ENCODE measurements around the gene NBAS. TPM values are rescaled to one million over a fixed set of nuclear protein-coding genes. Genes with fewer than 3 reads are reported as not detected.

NBAS gene
- total and polyA plus RNA-seq, 10 of the 15 experiments (the other 5 are each of a cell fraction or from before 2014, with no cell fraction given): 4.3 to 32.7 (median 20.8) TPM

DNA sequence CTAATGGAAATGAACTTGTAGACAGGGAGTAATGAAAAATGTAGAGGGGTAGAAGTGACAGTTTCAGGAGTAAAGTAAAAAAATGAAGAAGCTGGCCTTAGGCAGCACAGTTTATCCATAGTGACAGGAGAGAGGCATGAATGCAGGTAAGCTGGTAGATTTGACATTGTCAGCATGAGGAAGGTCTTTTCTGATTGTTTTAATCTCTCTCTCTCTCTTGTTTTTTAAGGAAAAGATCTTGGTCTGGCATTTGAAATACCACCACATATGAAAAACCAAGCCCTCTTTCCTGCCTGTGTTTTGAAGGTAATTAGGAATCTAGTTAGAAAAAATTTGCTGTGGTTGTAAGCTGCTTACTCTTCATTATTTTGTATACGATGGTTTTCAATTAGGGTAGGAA, 44.6 kb upstream of the NBAS start:
- POLR2A ChIA-PET: no interaction called here
- in situ Hi-C loops (cut with MboI) (no loop called here), intact Hi-C loops (cut with micrococcal nuclease; ENCODE audit: unreplicated experiment) (no loop called here)
- no peak overlapping the region for H3K9ac ChIP-seq (ENCODE audit: control insufficient read depth, insufficient read depth, low read length)
- no peak overlapping the region for H2AFZ ChIP-seq (ENCODE audit: control insufficient read depth, low read depth, low read length)
- ATAC-seq: no peak
- no peak overlapping the region for H3K4me3 ChIP-seq
- CTCF ChIA-PET: no interaction called here
- RAD21 ChIA-PET (ENCODE audit: unreplicated experiment): no interaction called here
- no peaks in the 10 kb centered on the region for H3K9me3 ChIP-seq (replicated peaks; ENCODE audit: control insufficient read depth, insufficient read depth, low read length)
- SMC1A ChIA-PET (ENCODE audit: uncharacterized antibody, unreplicated experiment): no interaction called here
- H3K27me3 ChIP-seq (replicated peaks in 1 of 2; ENCODE audit: control insufficient read depth in 2 of 2, insufficient read depth in 2 of 2, low read length in 1 of 2): no peaks in the 10 kb centered on the region
- no peak for FAIRE-seq
- no peaks in the 10 kb centered on the region for H3K79me2 ChIP-seq (ENCODE audit: control insufficient read depth, insufficient read depth, low read length)
- H3K4me2 ChIP-seq (ENCODE audit: control insufficient read depth, insufficient read depth): no peak overlapping the region
- H3K36me3 ChIP-seq (ENCODE audit: control insufficient read depth in 2 of 2, insufficient read depth in 2 of 2, low read length in 1 of 2): peaks cover 16 to 25% of the 10 kb centered on the region in 2 experiments
- no peak for DNase-seq (ENCODE audit: low read depth, low spot score)
- H3K27ac ChIP-seq (ENCODE audit: control insufficient read depth, insufficient read depth): no peak overlapping the region
- no peaks in the 10 kb centered on the region for H4K20me1 ChIP-seq (ENCODE audit: control insufficient read depth, insufficient read depth)
- WGBS (ENCODE audit: insufficient coverage, insufficient replicate concordance, low lambda C conversion rate, missing lambda C conversion rate): 100% methylated on average over 1 of the region's 1 CpG
- BruUV-seq (replicated peaks): no TSS peak
- H3K4me1 ChIP-seq (ENCODE audit: control insufficient read depth, insufficient read depth, low read length): no peaks in the 10 kb centered on the region
- TF ChIP-seq IKZF1 (conservative IDR thresholded peaks at IDR 0.05) (no peak), NFYA (IDR thresholded peaks at IDR 0.05; ENCODE audit: borderline replicate concordance, low read depth, low read length) (no peak), YBX1 (IDR thresholded peaks at IDR 0.05) (no peak), YY1 (IDR thresholded peaks at IDR 0.05; ENCODE audit: low read depth, low read length) (no peak), SUPT20H (IDR thresholded peaks at IDR 0.05; ENCODE audit: borderline replicate concordance, control insufficient read depth, low read depth, low read length) (no peak), WRNIP1 (IDR thresholded peaks at IDR 0.05; ENCODE audit: borderline replicate concordance, low read depth, low read length) (no peak), POLR2AphosphoS5 (IDR thresholded peaks at IDR 0.05; ENCODE audit: low read length) (no peak), RAD51 (IDR thresholded peaks at IDR 0.05) (no peak), IRF4 (IDR thresholded peaks at IDR 0.05; ENCODE audit: low read depth, low read length) (no peak), BCL11A (IDR thresholded peaks at IDR 0.05; ENCODE audit: low read depth, low read length) (no peak), EGR1 (IDR thresholded peaks at IDR 0.05; ENCODE audit: borderline replicate concordance in 1 of 2, low read depth in 2 of 2, low read length in 2 of 2) (no peak), TARDBP (IDR thresholded peaks at IDR 0.05; ENCODE audit: borderline replicate concordance) (no peak), RELA (IDR thresholded peaks at IDR 0.05; ENCODE audit: borderline replicate concordance, partially characterized antibody) (no peak), ZSCAN29 (IDR thresholded peaks at IDR 0.05) (no peak), RUNX3 (IDR thresholded peaks at IDR 0.05; ENCODE audit: low read length) (no peak)
- TF ChIP-seq, protein P1, sequence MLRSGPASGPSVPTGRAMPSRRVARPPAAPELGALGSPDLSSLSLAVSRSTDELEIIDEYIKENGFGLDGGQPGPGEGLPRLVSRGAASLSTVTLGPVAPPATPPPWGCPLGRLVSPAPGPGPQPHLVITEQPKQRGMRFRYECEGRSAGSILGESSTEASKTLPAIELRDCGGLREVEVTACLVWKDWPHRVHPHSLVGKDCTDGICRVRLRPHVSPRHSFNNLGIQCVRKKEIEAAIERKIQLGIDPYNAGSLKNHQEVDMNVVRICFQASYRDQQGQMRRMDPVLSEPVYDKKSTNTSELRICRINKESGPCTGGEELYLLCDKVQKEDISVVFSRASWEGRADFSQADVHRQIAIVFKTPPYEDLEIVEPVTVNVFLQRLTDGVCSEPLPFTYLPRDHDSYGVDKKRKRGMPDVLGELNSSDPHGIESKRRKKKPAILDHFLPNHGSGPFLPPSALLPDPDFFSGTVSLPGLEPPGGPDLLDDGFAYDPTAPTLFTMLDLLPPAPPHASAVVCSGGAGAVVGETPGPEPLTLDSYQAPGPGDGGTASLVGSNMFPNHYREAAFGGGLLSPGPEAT (IDR thresholded peaks at IDR 0.05; ENCODE audit: low read depth): no peak
- TF ChIP-seq, protein P2, sequence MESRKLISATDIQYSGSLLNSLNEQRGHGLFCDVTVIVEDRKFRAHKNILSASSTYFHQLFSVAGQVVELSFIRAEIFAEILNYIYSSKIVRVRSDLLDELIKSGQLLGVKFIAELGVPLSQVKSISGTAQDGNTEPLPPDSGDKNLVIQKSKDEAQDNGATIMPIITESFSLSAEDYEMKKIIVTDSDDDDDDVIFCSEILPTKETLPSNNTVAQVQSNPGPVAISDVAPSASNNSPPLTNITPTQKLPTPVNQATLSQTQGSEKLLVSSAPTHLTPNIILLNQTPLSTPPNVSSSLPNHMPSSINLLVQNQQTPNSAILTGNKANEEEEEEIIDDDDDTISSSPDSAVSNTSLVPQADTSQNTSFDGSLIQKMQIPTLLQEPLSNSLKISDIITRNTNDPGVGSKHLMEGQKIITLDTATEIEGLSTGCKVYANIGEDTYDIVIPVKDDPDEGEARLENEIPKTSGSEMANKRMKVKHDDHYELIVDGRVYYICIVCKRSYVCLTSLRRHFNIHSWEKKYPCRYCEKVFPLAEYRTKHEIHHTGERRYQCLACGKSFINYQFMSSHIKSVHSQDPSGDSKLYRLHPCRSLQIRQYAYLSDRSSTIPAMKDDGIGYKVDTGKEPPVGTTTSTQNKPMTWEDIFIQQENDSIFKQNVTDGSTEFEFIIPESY (IDR thresholded peaks at IDR 0.05): no peak
- TF ChIP-seq, protein P3, sequence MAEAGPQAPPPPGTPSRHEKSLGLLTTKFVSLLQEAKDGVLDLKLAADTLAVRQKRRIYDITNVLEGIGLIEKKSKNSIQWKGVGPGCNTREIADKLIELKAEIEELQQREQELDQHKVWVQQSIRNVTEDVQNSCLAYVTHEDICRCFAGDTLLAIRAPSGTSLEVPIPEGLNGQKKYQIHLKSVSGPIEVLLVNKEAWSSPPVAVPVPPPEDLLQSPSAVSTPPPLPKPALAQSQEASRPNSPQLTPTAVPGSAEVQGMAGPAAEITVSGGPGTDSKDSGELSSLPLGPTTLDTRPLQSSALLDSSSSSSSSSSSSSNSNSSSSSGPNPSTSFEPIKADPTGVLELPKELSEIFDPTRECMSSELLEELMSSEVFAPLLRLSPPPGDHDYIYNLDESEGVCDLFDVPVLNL (IDR thresholded peaks at IDR 0.05; ENCODE audit: low read depth, low read length): no peak
- TF ChIP-seq, protein P4, sequence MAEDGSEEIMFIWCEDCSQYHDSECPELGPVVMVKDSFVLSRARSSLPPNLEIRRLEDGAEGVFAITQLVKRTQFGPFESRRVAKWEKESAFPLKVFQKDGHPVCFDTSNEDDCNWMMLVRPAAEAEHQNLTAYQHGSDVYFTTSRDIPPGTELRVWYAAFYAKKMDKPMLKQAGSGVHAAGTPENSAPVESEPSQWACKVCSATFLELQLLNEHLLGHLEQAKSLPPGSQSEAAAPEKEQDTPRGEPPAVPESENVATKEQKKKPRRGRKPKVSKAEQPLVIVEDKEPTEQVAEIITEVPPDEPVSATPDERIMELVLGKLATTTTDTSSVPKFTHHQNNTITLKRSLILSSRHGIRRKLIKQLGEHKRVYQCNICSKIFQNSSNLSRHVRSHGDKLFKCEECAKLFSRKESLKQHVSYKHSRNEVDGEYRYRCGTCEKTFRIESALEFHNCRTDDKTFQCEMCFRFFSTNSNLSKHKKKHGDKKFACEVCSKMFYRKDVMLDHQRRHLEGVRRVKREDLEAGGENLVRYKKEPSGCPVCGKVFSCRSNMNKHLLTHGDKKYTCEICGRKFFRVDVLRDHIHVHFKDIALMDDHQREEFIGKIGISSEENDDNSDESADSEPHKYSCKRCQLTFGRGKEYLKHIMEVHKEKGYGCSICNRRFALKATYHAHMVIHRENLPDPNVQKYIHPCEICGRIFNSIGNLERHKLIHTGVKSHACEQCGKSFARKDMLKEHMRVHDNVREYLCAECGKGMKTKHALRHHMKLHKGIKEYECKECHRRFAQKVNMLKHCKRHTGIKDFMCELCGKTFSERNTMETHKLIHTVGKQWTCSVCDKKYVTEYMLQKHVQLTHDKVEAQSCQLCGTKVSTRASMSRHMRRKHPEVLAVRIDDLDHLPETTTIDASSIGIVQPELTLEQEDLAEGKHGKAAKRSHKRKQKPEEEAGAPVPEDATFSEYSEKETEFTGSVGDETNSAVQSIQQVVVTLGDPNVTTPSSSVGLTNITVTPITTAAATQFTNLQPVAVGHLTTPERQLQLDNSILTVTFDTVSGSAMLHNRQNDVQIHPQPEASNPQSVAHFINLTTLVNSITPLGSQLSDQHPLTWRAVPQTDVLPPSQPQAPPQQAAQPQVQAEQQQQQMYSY (CRISPR knock-in tag; IDR thresholded peaks at IDR 0.05): no peak

Measured in GM12878 (cell line).